AG10803 (cell line): ENCODE data around the gene CACNA1C.

ENCODE experiments used
- DNase-seq: peaks from one replicate; pipeline ENCODE4 v3.0.0; 2010; ENCODE audit warnings: low read depth
- H3K4me3 ChIP-seq: 2 replicates; pipeline ENCODE4 v1.5.1; 2011; ENCODE audit warnings: mild to moderate bottlenecking, low read length, control low read depth
- CTCF ChIP-seq: conservative IDR thresholded peaks from 2 replicates; pipeline ENCODE4 v1.5.1; 2011; ENCODE audit warnings: mild to moderate bottlenecking, low read length, control low read depth, inconsistent platforms

The CACNA1C gene

GRCh38 chr12:2306012-2306411 lies 253.2 kb downstream of the CACNA1C start:
- no peak overlapping the region for H3K4me3 ChIP-seq
- no peak for DNase-seq
- no peak for TF ChIP-seq CTCF

- TF ChIP-seq CTCF: no peak
- DNase-seq: no peak
- no peak overlapping the region for H3K4me3 ChIP-seq
Observed at GRCh38 chr12:2306735-2307134, 253.9 kb downstream of the CACNA1C start.

GRCh38 chr12:2307550-2307949 lies 254.8 kb downstream of the CACNA1C start:
- no peak overlapping the region for H3K4me3 ChIP-seq
- TF ChIP-seq CTCF: no peak
- no peak for DNase-seq

- DNase-seq: no peak
- no peak for TF ChIP-seq CTCF
- H3K4me3 ChIP-seq: no peak overlapping the region
Observed at GRCh38 chr12:2309647-2310046, 256.9 kb downstream of the CACNA1C start.

- H3K4me3 ChIP-seq: peak overlapping the region; percentile 31
- peak; percentile 98 for DNase-seq
- no peak for TF ChIP-seq CTCF
Observed at GRCh38 chr12:2311020-2311778, 258.4 kb downstream of the CACNA1C start.

GRCh38 chr12:2312175-2312574 lies 259.4 kb downstream of the CACNA1C start:
- no peak overlapping the region for H3K4me3 ChIP-seq
- DNase-seq: no peak
- no peak for TF ChIP-seq CTCF

GRCh38 chr12:2312770-2313169 lies 260.0 kb downstream of the CACNA1C start:
- no peak for DNase-seq
- no peak for TF ChIP-seq CTCF
- no peak overlapping the region for H3K4me3 ChIP-seq
